HG03439 (cell line): ENCODE data around the gene TTC5.
"Not testable (repeated sequence)": the region's sequence is repeated elsewhere in the genome, so short reads cannot be mapped to it uniquely, and the experiment has no call there.

Source experiments
- ATAC-seq: cut with Tn5 transposase; IDR thresholded peaks from one replicate; pipeline ENCODE4 v1.9.1; 2021; ENCODE audit warnings: mild to moderate bottlenecking, moderate library complexity; ENCODE audit not compliant: unreplicated experiment

The TTC5 gene

GRCh38 chr14:20305265-20306078 lies at the start of gene TTC5:
TSS of gene TTC5 (minus strand) at chr14:20305951. CDS start at chr14:20305937, 14 bp downstream.
- peak; percentile 97 for ATAC-seq

GRCh38 chr14:20350860-20351259 lies 45.1 kb upstream of the TTC5 start:
- no peak for ATAC-seq

DNA sequence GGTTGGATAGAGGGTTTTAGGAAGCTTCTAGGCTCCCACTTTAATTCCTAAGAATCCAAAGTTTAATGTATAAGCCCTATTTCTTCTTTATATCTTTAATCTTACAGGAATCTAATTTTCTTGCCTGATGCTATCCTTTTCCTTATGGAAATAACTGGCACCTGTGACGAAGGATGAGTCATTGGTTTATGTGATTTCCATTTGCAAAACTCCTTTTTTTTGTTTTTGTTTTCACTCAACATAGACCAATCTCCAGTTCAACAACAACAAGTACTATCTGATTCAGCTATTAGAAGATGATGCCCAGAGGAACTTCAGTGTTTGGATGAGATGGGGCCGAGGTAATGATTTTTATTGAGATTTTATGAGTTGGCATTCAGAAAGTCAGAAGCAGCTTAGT lies 44.5 kb upstream of the TTC5 start:
- ATAC-seq, result no peak

DNA sequence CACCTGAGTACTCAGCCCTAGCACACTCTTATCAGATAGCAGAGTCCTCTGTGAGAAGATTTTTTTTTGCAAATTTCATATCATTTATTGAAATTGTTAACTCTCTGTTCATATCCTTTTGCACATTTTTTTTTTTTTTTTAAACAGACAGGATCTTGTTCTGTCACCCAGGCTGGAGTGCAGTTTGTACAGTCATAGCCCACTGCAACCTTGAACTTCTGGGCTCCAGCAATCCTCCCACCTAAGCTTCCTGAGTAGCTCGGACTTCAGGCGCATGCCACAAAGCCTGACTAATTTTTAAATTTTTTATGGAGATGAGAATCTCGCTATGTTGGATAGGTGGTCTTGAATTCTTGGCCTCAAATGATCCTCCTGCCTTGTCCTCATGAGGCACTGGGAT lies 42.0 kb upstream of the TTC5 start:
- no peak for ATAC-seq

DNA sequence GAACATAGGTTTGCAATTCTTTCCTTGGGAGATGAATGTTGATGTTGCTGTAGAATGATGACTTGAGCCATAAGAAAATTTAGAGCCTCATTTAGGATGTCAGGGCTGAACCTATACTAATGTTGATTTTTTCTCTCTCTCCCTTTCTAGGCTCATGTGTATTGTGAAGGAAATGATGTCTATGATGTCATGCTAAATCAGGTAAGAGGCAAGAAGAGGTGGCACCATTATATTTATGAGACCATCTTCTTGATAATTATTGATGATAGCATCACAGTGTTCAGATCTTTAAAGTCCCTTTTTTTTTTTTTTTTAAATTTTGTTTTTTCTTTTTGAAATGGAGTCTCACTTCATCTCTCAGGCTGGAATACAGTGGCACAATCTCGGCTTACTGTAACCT lies 41.0 kb upstream of the TTC5 start:
- no peak for ATAC-seq

- ATAC-seq, result no peak
Observed at GRCh38 chr14:20345366-20345765, 39.6 kb upstream of the TTC5 start.

DNA sequence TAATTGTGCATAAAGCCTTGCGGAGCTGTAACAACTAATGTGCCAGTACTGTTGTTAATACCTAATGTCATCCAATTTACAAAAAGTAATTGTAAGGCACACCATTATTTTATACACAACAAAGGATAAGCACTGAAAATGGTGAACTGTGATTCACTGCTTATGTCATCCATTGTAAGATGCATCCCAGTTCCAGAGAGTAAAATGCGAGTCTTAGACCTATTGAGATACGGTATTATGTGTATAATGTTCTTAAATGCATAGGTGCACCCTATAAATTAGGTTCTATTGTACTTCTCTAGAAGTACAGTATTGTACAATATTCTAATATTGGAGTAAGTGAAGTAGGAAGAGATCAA lies 38.1 kb upstream of the TTC5 start:
- no peak for ATAC-seq

DNA sequence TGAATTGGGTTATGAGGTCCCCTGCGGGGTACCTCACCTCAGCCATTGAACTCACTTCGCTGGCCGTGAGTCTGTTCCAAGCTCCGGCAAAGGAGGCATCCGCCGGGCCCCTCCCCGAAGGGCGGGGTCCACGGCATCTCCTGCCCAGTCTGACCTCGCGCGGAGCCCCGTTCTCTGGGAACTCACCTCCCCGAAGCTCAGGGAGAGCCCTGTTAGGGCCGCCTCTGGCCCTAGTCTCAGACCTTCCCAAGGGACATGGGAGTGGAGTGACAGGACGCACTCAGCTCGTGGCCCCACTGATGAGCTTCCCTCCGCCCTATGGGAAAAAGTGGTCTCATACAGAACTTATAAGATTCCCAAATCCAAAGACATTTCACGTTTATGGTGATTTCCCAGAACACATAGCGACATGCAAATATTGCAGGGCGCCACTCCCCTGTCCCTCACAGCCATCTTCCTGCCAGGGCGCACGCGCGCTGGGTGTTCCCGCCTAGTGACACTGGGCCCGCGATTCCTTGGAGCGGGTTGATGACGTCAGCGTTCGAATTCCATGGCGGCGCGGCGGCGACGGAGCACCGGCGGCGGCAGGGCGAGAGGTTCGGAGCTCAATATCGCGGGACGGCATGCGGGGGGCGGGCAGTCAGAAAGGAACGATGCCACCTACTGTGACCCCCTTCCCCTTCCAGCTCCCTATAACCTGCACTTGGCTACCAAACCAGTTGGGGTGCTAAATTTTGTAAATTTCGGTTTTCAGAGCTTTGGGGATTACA lies 37.5 kb upstream of the TTC5 start, which contains the start of gene PARP2:
Gene PARP2 (plus strand): TSS at position 544 of the 770 bp plus-strand sequence. CDS start 7 bp downstream, at position 551.
- ATAC-seq, result peak; percentile 91

DNA sequence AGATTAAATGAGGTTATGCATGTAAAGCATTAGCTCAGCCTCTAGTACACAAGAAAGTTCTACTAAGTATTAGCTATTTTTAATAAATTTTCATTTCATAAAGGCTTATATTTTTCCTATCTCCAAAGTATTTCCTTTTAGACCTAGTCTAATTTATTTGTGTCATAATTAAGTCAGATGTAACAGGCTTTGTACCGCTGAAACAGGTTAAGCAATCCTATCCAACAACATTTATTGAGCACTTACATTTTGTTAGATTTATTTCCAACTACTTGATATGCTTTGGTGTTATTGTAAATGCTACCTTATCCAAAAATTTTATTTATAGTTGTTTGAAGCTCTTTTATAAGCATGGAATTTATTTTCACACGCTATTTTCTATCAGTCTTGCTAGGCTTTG lies 35.9 kb upstream of the TTC5 start:
- no peak for ATAC-seq

- not testable (repeated sequence) for ATAC-seq
Observed at GRCh38 chr14:20341032-20341431, 35.3 kb upstream of the TTC5 start.

DNA sequence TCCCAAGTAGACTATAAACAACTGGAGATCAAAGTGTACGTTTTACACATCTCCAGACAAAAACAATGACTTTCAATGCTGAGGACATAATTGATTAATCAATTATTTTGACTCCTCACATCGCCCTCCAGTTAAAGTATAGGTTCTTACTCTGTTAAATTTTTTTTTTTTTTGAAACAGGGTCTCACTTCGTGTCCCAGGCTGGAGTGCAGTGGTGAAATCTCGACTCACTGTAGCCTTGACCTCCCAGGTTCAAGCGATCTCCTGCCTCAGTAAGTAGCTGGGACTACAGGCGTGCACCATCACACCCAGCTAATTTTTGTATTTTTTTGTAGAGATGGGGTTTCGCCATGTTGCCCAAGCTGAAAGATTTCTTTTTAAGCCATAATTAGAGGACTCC lies 28.3 kb upstream of the TTC5 start:
- ATAC-seq, result no peak

- ATAC-seq, result no peak
Observed at GRCh38 chr14:20333494-20333841, 27.7 kb upstream of the TTC5 start.

DNA sequence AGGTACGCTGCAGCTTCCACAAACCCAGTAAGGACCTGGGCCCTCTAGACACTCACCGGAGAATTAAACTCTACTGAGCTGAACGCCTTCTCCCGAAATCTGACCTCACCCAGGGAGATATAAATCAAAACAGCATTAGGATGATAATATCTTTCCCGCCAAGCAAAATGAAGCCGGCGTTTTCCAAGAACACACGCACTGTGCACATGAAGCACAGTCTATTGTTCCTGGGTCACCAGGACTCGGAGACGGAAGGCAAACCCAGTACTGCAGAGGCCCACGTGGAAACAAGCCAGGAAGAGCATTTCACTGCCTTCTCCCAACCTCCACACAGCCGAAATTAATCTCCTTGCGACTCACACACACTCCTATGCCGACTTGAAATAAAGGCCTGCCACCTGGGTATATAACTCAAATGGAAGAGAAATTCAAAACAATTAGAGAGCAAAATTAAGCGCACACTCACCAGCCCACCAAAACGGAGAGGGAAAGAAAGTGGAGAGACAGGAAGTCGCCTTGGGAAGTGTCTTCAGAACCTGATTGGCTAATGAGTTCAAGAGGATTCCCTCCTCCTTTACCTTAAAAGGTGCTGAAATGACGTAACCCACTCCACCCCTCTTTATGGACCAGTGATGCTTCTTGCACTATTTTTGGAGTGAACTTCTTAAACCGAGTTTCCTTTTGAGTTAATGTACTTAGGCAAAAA lies 27.2 kb upstream of the TTC5 start, which contains the start of gene CCNB1IP1:
Gene CCNB1IP1 (minus strand): TSS at position 492 of the 706 bp plus-strand sequence. CDS start 16,756 bp downstream, outside the sequence.
- ATAC-seq, result peak; percentile 94

- ATAC-seq, result no peak
Observed at GRCh38 chr14:20332431-20332787, 26.7 kb upstream of the TTC5 start.

- ATAC-seq, result no peak
Observed at GRCh38 chr14:20331053-20331613, 25.4 kb upstream of the TTC5 start.

DNA sequence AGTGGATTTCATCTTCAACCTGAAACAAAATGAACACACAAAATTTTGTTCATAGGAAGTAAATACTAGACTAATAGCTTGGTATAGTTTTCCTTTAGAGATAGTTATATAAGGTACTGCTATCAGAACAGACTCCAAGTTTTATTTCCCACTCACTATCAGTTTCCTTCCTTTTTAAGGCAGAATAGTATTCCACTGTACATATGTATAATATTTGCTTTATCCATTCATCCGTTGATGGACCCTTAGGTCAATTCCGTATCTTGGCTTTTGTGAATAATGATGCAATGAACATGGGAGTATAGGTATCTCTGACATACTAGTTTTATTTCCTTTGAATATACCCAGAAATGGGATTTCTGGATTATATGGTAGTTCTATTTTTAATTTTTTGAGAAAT lies 23.6 kb upstream of the TTC5 start:
- ATAC-seq, result no peak

DNA sequence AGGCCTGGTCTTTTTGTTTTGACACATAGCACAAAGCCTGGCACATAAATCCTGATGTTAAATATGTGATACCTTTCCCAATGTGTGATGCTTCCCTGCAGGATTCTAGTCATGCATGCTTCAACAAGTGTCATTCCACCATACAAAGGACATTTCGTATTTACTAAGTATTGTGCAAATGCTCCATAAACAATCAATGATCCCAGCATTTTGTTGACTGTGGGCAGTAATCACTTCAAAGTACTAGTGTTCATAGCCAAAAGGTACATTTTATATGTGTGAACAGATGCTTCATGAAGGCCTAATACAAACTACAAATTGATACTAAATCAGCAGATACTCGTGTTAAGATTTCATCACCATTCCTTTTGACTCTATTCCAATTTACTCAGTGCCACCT lies 23.0 kb upstream of the TTC5 start:
- ATAC-seq, result no peak

GRCh38 chr14:20327005-20327869 lies 21.5 kb upstream of the TTC5 start:
- ATAC-seq, result peak; percentile 57

- no peak for ATAC-seq
Observed at GRCh38 chr14:20317720-20318119, 12.0 kb upstream of the TTC5 start.

GRCh38 chr14:20314026-20314425 lies 8.3 kb upstream of the TTC5 start:
- no peak for ATAC-seq
